ENCODE data around the gene CRB2. TPM values are rescaled to one million over a fixed set of nuclear protein-coding genes. Genes with fewer than 3 reads are reported as not detected.

The CRB2 gene
- total RNA-seq, 4 donors from 2014 or later = 2.2 to 19.4 (median 3.1) TPM

DNA sequence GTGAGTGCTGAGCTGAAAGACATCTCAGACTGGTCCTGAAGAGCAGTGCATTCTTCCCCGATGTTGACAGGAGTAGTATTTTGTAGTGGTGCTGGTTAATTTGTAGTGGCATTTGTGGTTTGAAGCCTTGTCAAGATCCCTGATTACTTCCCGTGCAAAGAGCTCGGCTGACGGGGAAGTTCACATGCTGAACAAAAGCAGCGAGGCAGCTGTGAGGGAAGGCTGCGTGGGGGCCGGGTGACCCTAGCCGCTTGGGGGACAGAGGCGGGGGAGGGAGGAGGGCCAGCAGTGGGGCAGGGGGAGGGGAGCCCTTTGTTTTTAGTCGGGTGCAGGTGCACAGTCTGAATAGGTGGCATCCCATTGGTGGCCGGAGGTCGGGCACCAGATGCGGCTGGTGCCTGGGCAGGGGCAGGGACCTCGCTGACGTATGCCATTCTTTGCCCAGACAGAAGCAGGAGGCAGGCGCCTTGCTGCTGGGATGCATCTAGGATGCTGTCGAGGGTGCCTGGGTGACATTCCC, 64.7 kb downstream of the CRB2 start:
- TF ChIP-seq CTCF (IDR thresholded peaks at IDR 0.05) (no peak), POLR2A (IDR thresholded peaks at IDR 0.05) (no peak)
- Histone ChIP-seq H3K4me1 (no peaks in the 10 kb centered on the region), H3K36me3 (no peaks in the 10 kb centered on the region), H3K4me3 (no peak overlapping the region), H3K27me3 (no peaks in the 10 kb centered on the region), H3K9me3 (no peaks in the 10 kb centered on the region), H3K27ac (no peak overlapping the region)
- DNase-seq = no peak
- intact Hi-C loops (cut with DNase I; ENCODE audit: low total_unique reads) = no loop called here

DNA sequence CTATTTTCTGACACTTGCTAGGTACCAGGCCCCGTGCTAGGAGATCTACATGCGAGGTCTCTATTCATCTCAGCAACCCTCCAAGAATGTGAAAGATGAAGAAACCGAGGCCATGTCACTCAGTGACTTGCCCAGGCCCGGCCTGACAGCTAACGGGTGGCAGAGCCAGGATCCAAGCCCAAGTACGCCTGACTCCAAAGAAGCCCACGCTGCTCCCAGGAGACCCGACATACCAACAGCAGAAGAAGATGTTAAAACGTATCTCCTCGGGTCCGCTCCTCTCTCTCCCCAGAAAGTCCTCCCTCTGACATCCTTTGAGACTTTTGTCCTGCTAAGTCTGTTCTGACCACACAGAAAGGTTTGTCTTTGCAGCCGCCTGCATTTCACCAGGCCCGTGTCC, 65.2 kb downstream of the CRB2 start:
- no peaks in the 10 kb centered on the region for H3K36me3 ChIP-seq
- no peak for DNase-seq

GRCh38 chr9:123421801-123422455, 65.9 kb downstream of the CRB2 start:
- TF ChIP-seq POLR2A (IDR thresholded peaks at IDR 0.05) (no peak), CTCF (IDR thresholded peaks at IDR 0.05) (no peak)
- Histone ChIP-seq H3K27me3 (no peaks in the 10 kb centered on the region), H3K27ac (no peak overlapping the region), H3K9me3 (no peaks in the 10 kb centered on the region), H3K36me3 (no peaks in the 10 kb centered on the region), H3K4me3 (no peak overlapping the region), H3K4me1 (no peaks in the 10 kb centered on the region)
- intact Hi-C loops (cut with DNase I; ENCODE audit: low total_unique reads) = no loop called here
- no peak for DNase-seq

More for the DNA sequence above, 65.2 kb downstream of the CRB2 start:
- no peaks in the 10 kb centered on the region for H3K27me3 ChIP-seq
- intact Hi-C loops (cut with DNase I; ENCODE audit: low total_unique reads) = no loop called here
- H3K4me3 ChIP-seq = no peak overlapping the region
- no peaks in the 10 kb centered on the region for H3K9me3 ChIP-seq
- H3K4me1 ChIP-seq = no peaks in the 10 kb centered on the region
- TF ChIP-seq CTCF (IDR thresholded peaks at IDR 0.05) (no peak), POLR2A (IDR thresholded peaks at IDR 0.05) (no peak)
- H3K27ac ChIP-seq = no peak overlapping the region

- intact Hi-C loops (cut with DNase I; ENCODE audit: low total_unique reads) = no loop called here
- Histone ChIP-seq H3K27me3 (no peaks in the 10 kb centered on the region), H3K27ac (no peak overlapping the region), H3K9me3 (no peaks in the 10 kb centered on the region), H3K4me1 (no peaks in the 10 kb centered on the region), H3K4me3 (no peak overlapping the region), H3K36me3 (no peaks in the 10 kb centered on the region)
- TF ChIP-seq CTCF (IDR thresholded peaks at IDR 0.05) (no peak), POLR2A (IDR thresholded peaks at IDR 0.05) (no peak)
- no peak for DNase-seq
Observed at GRCh38 chr9:123422635-123423310, 66.8 kb downstream of the CRB2 start.

GRCh38 chr9:123423311-123423640, 67.3 kb downstream of the CRB2 start:
- no peak overlapping the region for H3K27ac ChIP-seq
- no peaks in the 10 kb centered on the region for H3K36me3 ChIP-seq
- H3K4me3 ChIP-seq = no peak overlapping the region
- no peaks in the 10 kb centered on the region for H3K9me3 ChIP-seq
- no peak for DNase-seq
- intact Hi-C loops (cut with DNase I; ENCODE audit: low total_unique reads) = no loop called here
- no peak for TF ChIP-seq CTCF (IDR thresholded peaks at IDR 0.05)
- no peak for TF ChIP-seq POLR2A (IDR thresholded peaks at IDR 0.05)
- no peaks in the 10 kb centered on the region for H3K4me1 ChIP-seq
- no peaks in the 10 kb centered on the region for H3K27me3 ChIP-seq
